Activated B cell treated with CpG ODN at 0.5 μM for 24 hours (primary cell): ENCODE data around the gene PNPLA4. TPM values are rescaled to one million over a fixed set of nuclear protein-coding genes. Genes with fewer than 3 reads are reported as not detected.

Source experiments
- ATAC-seq: fragments of 200-7000 bp; cut with Tn5 transposase; one replicate; pipeline ENCODE4 v1.10.0; 2021; ENCODE audit warnings: low read depth, mild to moderate bottlenecking, moderate library complexity
- CTCF ChIA-PET: fragments of 350-600 bp; sonication (Branson Sonifier 250); formaldehyde crosslinking; loops from one replicate; lab custom pipeline; 2021; ENCODE audit warnings: antibody characterized with exemption; lab: Charles Lee
- POLR2A ChIA-PET: fragments of 350-600 bp; sonication (Branson Sonifier 250); formaldehyde crosslinking; loops from one replicate; lab custom pipeline; 2021; ENCODE audit warnings: antibody characterized with exemption; lab: Charles Lee
- DNase-seq: peaks from one replicate; pipeline ENCODE4 v3.0.0; 2022
- H3K27ac Mint-ChIP-seq: one replicate; pipeline ENCODE4 v1.8.0; 2020; ENCODE audit warnings: mixed read lengths
- H3K27me3 Mint-ChIP-seq: one replicate; pipeline ENCODE4 v1.8.0; 2021; ENCODE audit warnings: mixed read lengths
- H3K36me3 Mint-ChIP-seq: one replicate; pipeline ENCODE4 v1.8.0; 2021; ENCODE audit warnings: low read depth, mixed read lengths
- H3K4me1 Mint-ChIP-seq: one replicate; pipeline ENCODE4 v1.8.0; 2021; ENCODE audit warnings: mixed read lengths
- H3K4me3 Mint-ChIP-seq: one replicate; pipeline ENCODE4 v1.8.0; 2020; ENCODE audit warnings: mild to moderate bottlenecking, mixed read lengths
- H3K9me3 Mint-ChIP-seq: one replicate; pipeline ENCODE4 v1.8.0; 2020; ENCODE audit warnings: mixed read lengths
- CTCF ChIP-seq: fragments of 200-600 bp; IDR thresholded peaks from one replicate; pipeline ENCODE4 v1.8.0; 2022; ENCODE audit warnings: antibody characterized with exemption, mild to moderate bottlenecking
- intact Hi-C: fragments of 100-400 bp; cut with micrococcal nuclease; formaldehyde crosslinking; loops from one replicate; pipeline ENCODE4 v1.15.1; 2024
- total RNA-seq: library from RNA; stranded (reverse); gene quantifications from 2 replicates; pipeline ENCODE4 v1.2.3, GENCODE V29; 2022

Gene PNPLA4
- total RNA-seq, 1 donor from 2014 or later: 7.5 TPM

GRCh38 chrX:7941390-7942042 is 14.3 kb upstream of the PNPLA4 start:
- H3K27ac Mint-ChIP-seq: no peak overlapping the region
- no peaks in the 10 kb centered on the region for H3K9me3 Mint-ChIP-seq
- TF ChIP-seq CTCF: no peak
- ChIA-PET CTCF (no interaction called here), POLR2A (no interaction called here)
- no peaks in the 10 kb centered on the region for H3K4me1 Mint-ChIP-seq
- no peaks in the 10 kb centered on the region for H3K27me3 Mint-ChIP-seq
- intact Hi-C loops: loop anchor here (5.0 kb wide), 1 partner anchor 1919 kb away; no protein-coding TSS in a partner anchor
- DNase-seq: no peak
- no peaks in the 10 kb centered on the region for H3K36me3 Mint-ChIP-seq
- H3K4me3 Mint-ChIP-seq: no peak overlapping the region
- no peak for ATAC-seq

- intact Hi-C loops: no loop called here
- no peak overlapping the region for H3K4me3 Mint-ChIP-seq
- POLR2A ChIA-PET: no interaction called here
- H3K27ac Mint-ChIP-seq: no peak overlapping the region
- CTCF ChIA-PET: interaction anchor here (0.5 kb wide), 1 partner anchor 726 kb away, joined by 3 read pairs; no protein-coding TSS in a partner anchor
- no peaks in the 10 kb centered on the region for H3K4me1 Mint-ChIP-seq
- no peak for TF ChIP-seq CTCF
- H3K9me3 Mint-ChIP-seq: no peaks in the 10 kb centered on the region
- no peaks in the 10 kb centered on the region for H3K36me3 Mint-ChIP-seq
- ATAC-seq (no peak), DNase-seq (no peak)
- H3K27me3 Mint-ChIP-seq: no peaks in the 10 kb centered on the region
Measured at GRCh38 chrX:7934026-7934425, 6.8 kb upstream of the PNPLA4 start.

GRCh38 chrX:7926914-7927258 is 327 bp downstream of the PNPLA4 start:
- H3K4me3 Mint-ChIP-seq: peak overlapping the region; percentile 91
- peaks cover 11% of the 10 kb centered on the region for H3K36me3 Mint-ChIP-seq
- H3K27me3 Mint-ChIP-seq: no peaks in the 10 kb centered on the region
- no peak for DNase-seq
- intact Hi-C loops: loop anchor here (1.0 to 2.0 kb wide), 4 partner anchors 779 to 1906 kb away; partner anchors contain the start of gene PUDP
- peaks cover 17% of the 10 kb centered on the region for H3K4me1 Mint-ChIP-seq
- ChIA-PET POLR2A (no interaction called here), CTCF (no interaction called here)
- no peaks in the 10 kb centered on the region for H3K9me3 Mint-ChIP-seq
- no peak for ATAC-seq
- TF ChIP-seq CTCF: no peak
- H3K27ac Mint-ChIP-seq: peak overlapping the region; percentile 97

GRCh38 chrX:7926501-7926900 is 712 bp downstream of the PNPLA4 start:
- Mint-ChIP-seq H3K27ac (peak overlapping the region; percentile 97), H3K4me1 (peaks cover 17% of the 10 kb centered on the region), H3K4me3 (peak overlapping the region; percentile 91), H3K36me3 (peaks cover 14% of the 10 kb centered on the region), H3K27me3 (no peaks in the 10 kb centered on the region), H3K9me3 (no peaks in the 10 kb centered on the region)
- no peak for ATAC-seq
- intact Hi-C loops: loop anchor here (1.0 to 2.0 kb wide), 3 partner anchors 778 to 1905 kb away; partner anchors contain the start of gene PUDP
- no peak for TF ChIP-seq CTCF
- ChIA-PET POLR2A (no interaction called here), CTCF (interaction anchor here (2.0 kb wide), 1 partner anchor 693 kb away, joined by 5 read pairs; no protein-coding TSS in a partner anchor)
- DNase-seq: no peak

- intact Hi-C loops: loop anchor here (1.0 to 2.0 kb wide), 3 partner anchors 778 to 1905 kb away; partner anchors contain the start of gene PUDP
- no peaks in the 10 kb centered on the region for H3K27me3 Mint-ChIP-seq
- H3K27ac Mint-ChIP-seq: peak overlapping the region; percentile 61
- H3K9me3 Mint-ChIP-seq: no peaks in the 10 kb centered on the region
- no peak for TF ChIP-seq CTCF
- no peak for DNase-seq
- peaks cover 19% of the 10 kb centered on the region for H3K36me3 Mint-ChIP-seq
- ATAC-seq: no peak
- ChIA-PET POLR2A (interaction anchor here (0.6 kb wide), 1 partner anchor 814 kb away, joined by 3 read pairs; no protein-coding TSS in a partner anchor), CTCF (interaction anchor here (2.0 kb wide), 1 partner anchor 692 kb away, joined by 5 read pairs; no protein-coding TSS in a partner anchor)
- H3K4me1 Mint-ChIP-seq: peaks cover 17% of the 10 kb centered on the region
- peak overlapping the region; percentile 48 for H3K4me3 Mint-ChIP-seq
Measured at GRCh38 chrX:7925867-7926472, 1.2 kb downstream of the PNPLA4 start.
